ENCODE results near the gene TANC1. TPM values are rescaled to one million over a fixed set of nuclear protein-coding genes. Genes with fewer than 3 reads are reported as not detected.

Gene TANC1
- total RNA-seq, 1 donor from 2014 or later: 36.9 TPM

DNA sequence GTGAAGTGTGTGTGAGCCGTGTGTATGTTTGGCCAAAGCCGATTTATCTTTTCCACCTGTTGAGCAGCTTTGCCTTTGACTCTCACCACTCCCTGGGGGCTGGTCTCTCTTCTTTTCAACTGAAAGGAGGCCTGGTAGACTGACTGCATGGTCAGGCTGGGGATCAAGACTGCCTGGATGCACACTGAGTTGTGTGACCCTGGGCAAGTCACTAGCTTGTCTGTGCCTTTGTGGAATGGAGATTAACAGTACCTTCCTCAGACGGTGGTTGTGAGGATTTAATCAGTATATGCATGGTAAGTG is 85.5 kb downstream of the TANC1 start:
- TF ChIP-seq, protein P1, sequence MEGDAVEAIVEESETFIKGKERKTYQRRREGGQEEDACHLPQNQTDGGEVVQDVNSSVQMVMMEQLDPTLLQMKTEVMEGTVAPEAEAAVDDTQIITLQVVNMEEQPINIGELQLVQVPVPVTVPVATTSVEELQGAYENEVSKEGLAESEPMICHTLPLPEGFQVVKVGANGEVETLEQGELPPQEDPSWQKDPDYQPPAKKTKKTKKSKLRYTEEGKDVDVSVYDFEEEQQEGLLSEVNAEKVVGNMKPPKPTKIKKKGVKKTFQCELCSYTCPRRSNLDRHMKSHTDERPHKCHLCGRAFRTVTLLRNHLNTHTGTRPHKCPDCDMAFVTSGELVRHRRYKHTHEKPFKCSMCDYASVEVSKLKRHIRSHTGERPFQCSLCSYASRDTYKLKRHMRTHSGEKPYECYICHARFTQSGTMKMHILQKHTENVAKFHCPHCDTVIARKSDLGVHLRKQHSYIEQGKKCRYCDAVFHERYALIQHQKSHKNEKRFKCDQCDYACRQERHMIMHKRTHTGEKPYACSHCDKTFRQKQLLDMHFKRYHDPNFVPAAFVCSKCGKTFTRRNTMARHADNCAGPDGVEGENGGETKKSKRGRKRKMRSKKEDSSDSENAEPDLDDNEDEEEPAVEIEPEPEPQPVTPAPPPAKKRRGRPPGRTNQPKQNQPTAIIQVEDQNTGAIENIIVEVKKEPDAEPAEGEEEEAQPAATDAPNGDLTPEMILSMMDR (IDR thresholded peaks at IDR 0.05): no peak
- DNase-seq (ENCODE audit: extremely low spot score, unreplicated experiment): no peak
- H3K27ac Mint-ChIP-seq (ENCODE audit: unreplicated experiment): no peak overlapping the region
- H3K4me3 Mint-ChIP-seq (ENCODE audit: unreplicated experiment): no peak overlapping the region
- H3K27me3 Mint-ChIP-seq (ENCODE audit: unreplicated experiment): no peaks in the 10 kb centered on the region
- peaks cover 9% of the 10 kb centered on the region for H3K4me1 Mint-ChIP-seq (ENCODE audit: unreplicated experiment)
- peaks cover 14% of the 10 kb centered on the region for H3K36me3 Mint-ChIP-seq (ENCODE audit: unreplicated experiment)
- H3K9me3 Mint-ChIP-seq (ENCODE audit: unreplicated experiment): no peaks in the 10 kb centered on the region

DNA sequence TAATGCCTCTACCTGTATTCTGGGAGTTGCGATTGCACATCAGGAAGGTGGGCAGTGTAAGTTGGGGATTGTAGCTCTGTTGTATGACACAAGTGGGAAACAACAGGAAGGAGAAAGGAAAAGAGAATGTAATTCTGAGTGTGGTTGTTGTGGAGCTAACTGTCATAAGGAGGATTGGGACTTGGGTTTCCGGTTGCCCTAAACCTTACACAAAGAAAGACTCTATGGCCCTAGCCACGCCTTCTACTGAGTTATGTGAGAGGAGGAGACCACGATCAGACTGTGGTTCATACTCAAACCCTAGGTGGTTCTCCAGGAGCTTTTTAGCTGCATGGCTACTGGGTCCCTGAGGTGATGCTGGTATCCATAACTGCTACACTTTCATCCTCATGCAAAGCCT is 86.5 kb downstream of the TANC1 start:
- peaks cover 7% of the 10 kb centered on the region for H3K36me3 Mint-ChIP-seq (ENCODE audit: unreplicated experiment)
- no peaks in the 10 kb centered on the region for H3K9me3 Mint-ChIP-seq (ENCODE audit: unreplicated experiment)
- H3K4me1 Mint-ChIP-seq (ENCODE audit: unreplicated experiment): peaks cover 4% of the 10 kb centered on the region
- no peak overlapping the region for H3K4me3 Mint-ChIP-seq (ENCODE audit: unreplicated experiment)
- H3K27me3 Mint-ChIP-seq (ENCODE audit: unreplicated experiment): no peaks in the 10 kb centered on the region
- DNase-seq (ENCODE audit: extremely low spot score, unreplicated experiment): no peak
- no peak overlapping the region for H3K27ac Mint-ChIP-seq (ENCODE audit: unreplicated experiment)
- TF ChIP-seq, protein P1 (IDR thresholded peaks at IDR 0.05): no peak

DNA sequence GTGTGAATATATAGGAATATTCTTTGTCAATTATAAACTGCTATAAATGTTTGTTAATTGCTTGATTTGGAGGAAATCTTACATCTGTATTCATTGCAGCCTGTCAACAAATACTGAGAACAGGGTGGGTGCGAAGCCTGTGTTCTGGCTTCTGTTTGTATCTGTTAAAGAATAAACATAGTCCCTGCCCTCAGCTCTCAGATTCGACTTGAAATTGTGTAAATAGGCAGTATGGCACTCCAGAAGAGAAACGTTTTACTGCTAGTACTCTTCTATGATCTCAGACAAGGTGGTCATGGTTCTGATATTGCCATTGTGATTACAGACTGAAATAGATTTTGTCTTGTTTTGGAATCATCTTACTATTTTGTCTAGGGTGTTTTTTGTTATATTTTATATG is 92.1 kb downstream of the TANC1 start:
- H3K27ac Mint-ChIP-seq (ENCODE audit: unreplicated experiment): no peak overlapping the region
- H3K36me3 Mint-ChIP-seq (ENCODE audit: unreplicated experiment): peaks cover 4% of the 10 kb centered on the region
- no peaks in the 10 kb centered on the region for H3K27me3 Mint-ChIP-seq (ENCODE audit: unreplicated experiment)
- H3K4me1 Mint-ChIP-seq (ENCODE audit: unreplicated experiment): peaks cover 21% of the 10 kb centered on the region
- no peaks in the 10 kb centered on the region for H3K9me3 Mint-ChIP-seq (ENCODE audit: unreplicated experiment)
- TF ChIP-seq, protein P1 (IDR thresholded peaks at IDR 0.05): no peak
- no peak for DNase-seq (ENCODE audit: extremely low spot score, unreplicated experiment)
- H3K4me3 Mint-ChIP-seq (ENCODE audit: unreplicated experiment): no peak overlapping the region

DNA sequence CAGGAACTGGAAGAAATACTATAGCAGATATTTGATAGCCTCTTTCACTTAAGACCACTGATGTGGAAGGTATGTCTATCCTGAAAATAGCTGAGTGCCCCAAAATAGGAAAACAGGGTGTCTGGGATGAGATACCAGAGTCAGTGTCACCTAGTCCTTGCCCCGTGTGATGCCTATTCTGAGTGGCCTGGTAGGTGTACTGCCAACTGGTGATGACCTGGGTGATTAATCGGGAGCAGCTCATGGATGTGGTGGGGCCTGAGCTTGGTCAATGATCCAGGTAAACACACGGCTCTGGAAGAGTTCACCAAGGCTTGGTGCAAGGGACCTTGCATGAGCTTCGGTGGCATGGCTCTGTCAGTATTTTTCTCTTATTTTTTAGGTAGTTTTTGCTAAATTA is 95.2 kb downstream of the TANC1 start:
- Mint-ChIP-seq H3K27me3 (ENCODE audit: unreplicated experiment) (no peaks in the 10 kb centered on the region), H3K27ac (ENCODE audit: unreplicated experiment) (no peak overlapping the region), H3K4me3 (ENCODE audit: unreplicated experiment) (no peak overlapping the region), H3K36me3 (ENCODE audit: unreplicated experiment) (peaks cover 24% of the 10 kb centered on the region), H3K9me3 (ENCODE audit: unreplicated experiment) (no peaks in the 10 kb centered on the region), H3K4me1 (ENCODE audit: unreplicated experiment) (peaks cover 25% of the 10 kb centered on the region)
- DNase-seq (ENCODE audit: extremely low spot score, unreplicated experiment): no peak
- TF ChIP-seq, protein P1 (IDR thresholded peaks at IDR 0.05): no peak

DNA sequence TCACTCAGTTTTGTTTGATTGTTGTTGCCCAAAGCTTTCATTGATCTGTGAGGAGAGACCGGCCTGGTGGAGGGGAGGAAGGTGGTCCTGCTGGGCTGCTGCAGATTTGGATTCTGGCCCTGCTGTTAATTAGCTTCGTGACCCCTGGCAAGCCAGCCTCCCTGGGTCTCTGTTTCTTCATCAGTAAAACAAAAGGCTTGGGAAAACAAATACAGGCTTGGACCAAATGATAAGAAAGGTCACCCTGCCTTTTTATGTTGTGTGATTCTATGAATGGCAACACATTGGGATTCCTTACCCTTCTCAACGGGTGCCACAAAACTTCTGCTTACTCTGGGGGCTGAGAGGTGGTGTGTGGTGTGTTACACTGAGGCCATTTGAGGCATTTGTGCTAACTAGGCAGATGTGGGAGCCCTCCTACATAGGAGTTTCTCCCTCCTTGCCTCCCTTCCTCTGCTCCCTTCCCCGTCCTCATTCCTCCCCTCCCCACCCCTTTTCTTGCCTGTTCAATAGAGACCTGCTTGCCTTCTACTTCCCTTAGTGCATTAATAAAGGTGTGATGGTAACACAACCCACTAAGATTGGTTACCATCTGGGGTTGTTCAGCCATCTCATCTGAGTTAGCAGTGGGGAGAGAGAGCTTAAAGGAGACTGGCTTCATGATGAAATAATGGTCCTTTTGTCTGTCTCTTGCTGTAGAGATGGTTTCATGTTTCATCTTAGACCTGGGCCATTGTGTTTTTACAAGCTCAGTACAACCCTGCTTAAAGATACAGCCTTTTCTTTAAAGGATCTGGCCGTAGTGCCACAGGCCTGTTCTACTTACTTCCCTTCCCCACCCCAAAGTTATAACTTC is 96.2 kb downstream of the TANC1 start:
- peaks cover 24% of the 10 kb centered on the region for H3K36me3 Mint-ChIP-seq (ENCODE audit: unreplicated experiment)
- no peak overlapping the region for H3K4me3 Mint-ChIP-seq (ENCODE audit: unreplicated experiment)
- no peaks in the 10 kb centered on the region for H3K9me3 Mint-ChIP-seq (ENCODE audit: unreplicated experiment)
- H3K27ac Mint-ChIP-seq (ENCODE audit: unreplicated experiment): peak overlapping the region; percentile 74
- H3K27me3 Mint-ChIP-seq (ENCODE audit: unreplicated experiment): no peaks in the 10 kb centered on the region
- DNase-seq (ENCODE audit: extremely low spot score, unreplicated experiment): no peak
- TF ChIP-seq, protein P1 (IDR thresholded peaks at IDR 0.05): no peak
- H3K4me1 Mint-ChIP-seq (ENCODE audit: unreplicated experiment): peaks cover 33% of the 10 kb centered on the region
